Panc1 (cell line): ENCODE results near the gene RIPK3. TPM values are rescaled to one million over a fixed set of nuclear protein-coding genes. Genes with fewer than 3 reads are reported as not detected.

ENCODE experiments used
- ATAC-seq: fragments of 200-7000 bp; cut with Tn5 transposase; 2 replicates; pipeline ENCODE4 v1.9.1; 2020; ENCODE audit warnings: mild to moderate bottlenecking, moderate library complexity
- BruUV-seq: library from RNA; stranded (reverse); fragments of 400-500 nt; replicated peaks from 2 replicates; lab custom pipeline; 2021; lab: Mats Ljungman, UMichigan
- CTCF ChIA-PET: fragments of 300-600 bp; sonication (Branson Sonifier 250); formaldehyde crosslinking; loops from one replicate; lab custom pipeline; 2022; ENCODE audit warnings: antibody characterized with exemption; lab: Charles Lee
- POLR2A ChIA-PET: fragments of 300-600 bp; sonication (Branson Sonifier 250); formaldehyde crosslinking; loops from one replicate; lab custom pipeline; 2022; ENCODE audit warnings: antibody characterized with exemption; lab: Charles Lee
- DNase-seq: peaks from one replicate; pipeline ENCODE4 v3.0.0-alpha.2; 2010; ENCODE audit warnings: low read depth, low spot score
- H3K27ac ChIP-seq: 2 replicates; pipeline ENCODE4 v1.5.1; 2011; ENCODE audit warnings: mild to moderate bottlenecking, low read length, inconsistent platforms
- H3K27me3 ChIP-seq: fragments of 200-500 bp; sonication (Bioruptor generic); 2 replicates; pipeline ENCODE4 v1.6.0; 2014; ENCODE audit warnings: low read length, inconsistent platforms; ENCODE audit not compliant: control insufficient read depth, insufficient read depth
- H3K36me3 ChIP-seq: fragments of 200-500 bp; sonication (Bioruptor generic); 2 replicates; pipeline ENCODE4 v1.5.1; 2014; ENCODE audit warnings: inconsistent platforms, mild to moderate bottlenecking, low read length, moderate library complexity; ENCODE audit not compliant: control insufficient read depth, insufficient read depth
- H3K4me1 ChIP-seq: 2 replicates; pipeline ENCODE4 v1.5.1; 2011; ENCODE audit warnings: inconsistent platforms, mild to moderate bottlenecking, low read length, moderate library complexity; ENCODE audit not compliant: control insufficient read depth, insufficient read depth
- H3K4me3 ChIP-seq, 2 experiments: 2 replicates each; pipeline ENCODE4 v1.5.1; 2011 to 2012; ENCODE audit warnings: low read depth in 2 of 2, low read length in 2 of 2, mild to moderate bottlenecking in 2 of 2, inconsistent platforms in 1 of 2, moderate library complexity in 1 of 2
- H3K9me3 ChIP-seq: fragments of 200-500 bp; sonication (Bioruptor generic); 2 replicates; pipeline ENCODE4 v1.5.1; 2014; ENCODE audit warnings: low read depth, mild to moderate bottlenecking, inconsistent platforms, low read length, moderate library complexity; ENCODE audit not compliant: control insufficient read depth, insufficient read depth
- CTCF ChIP-seq: fragments of 450-650 bp; IDR thresholded peaks from 2 replicates; pipeline ENCODE4 v1.5.1; 2017; ENCODE audit warnings: mild to moderate bottlenecking
- POLR2AphosphoS5 ChIP-seq: IDR thresholded peaks from 2 replicates; pipeline ENCODE4 v1.6.1; 2012; ENCODE audit warnings: mild to moderate bottlenecking, low read depth, low read length, moderate library complexity
- REST ChIP-seq, 2 experiments: IDR thresholded peaks; 2 replicates each; pipeline ENCODE4 v1.6.1; 2011 to 2012; ENCODE audit warnings: low read depth in 2 of 2, control low read depth in 1 of 2, low read length in 1 of 2, mild to moderate bottlenecking in 1 of 2, moderate library complexity in 1 of 2; ENCODE audit not compliant: insufficient read depth in 1 of 2
- SIN3A ChIP-seq: IDR thresholded peaks from 2 replicates; pipeline ENCODE4 v1.6.1; 2012; ENCODE audit warnings: low read depth, mild to moderate bottlenecking, low read length, moderate library complexity, borderline replicate concordance; ENCODE audit not compliant: insufficient read depth
- TCF7L2 ChIP-seq: IDR thresholded peaks from 2 replicates; pipeline ENCODE4 v1.6.1; 2011; ENCODE audit warnings: mild to moderate bottlenecking, low read depth, low read length, inconsistent platforms
- in situ Hi-C: cut with HindIII; loops from 2 replicates; pipeline ENCODE4 v1.10.0; 2016; ENCODE audit warnings: low sequenced_read_pairs, low pct_unique_long_range_greater_than_20kb
- intact Hi-C: fragments of 100-400 bp; cut with micrococcal nuclease; formaldehyde crosslinking; loops from one replicate; pipeline ENCODE4 v1.10.0; 2022; ENCODE audit not compliant: unreplicated experiment
- total RNA-seq: library from RNA; stranded (reverse); gene quantifications from one replicate; pipeline ENCODE4 v1.2.1, GENCODE V29; 2021; ENCODE audit not compliant: unreplicated experiment

RIPK3 gene
- total RNA-seq, 1 experiment from 2014 or later = not detected

- intact Hi-C loops (no loop called here), in situ Hi-C loops (no loop called here)
- TF ChIP-seq POLR2AphosphoS5 = no peak
- no peak for TF ChIP-seq SIN3A
- no peak for TF ChIP-seq TCF7L2
- TF ChIP-seq CTCF = no peak
- TF ChIP-seq REST (IDR thresholded peaks at IDR 0.05; ENCODE audit: insufficient read depth in 1 of 2, low read depth in 2 of 2, low read length in 1 of 2) = no peak
- no peak for ATAC-seq
- no peak overlapping the region for H3K27ac ChIP-seq
- BruUV-seq = no TSS peak
- POLR2A ChIA-PET = interaction anchor here (0.6 kb wide), 1 partner anchor 119 kb away, joined by 6 read pairs; no protein-coding TSS in a partner anchor
- H3K27me3 ChIP-seq = no peaks in the 10 kb centered on the region
- H3K9me3 ChIP-seq = no peaks in the 10 kb centered on the region
- H3K4me1 ChIP-seq = no peaks in the 10 kb centered on the region
- H3K4me3 ChIP-seq = no peak overlapping the region
- CTCF ChIA-PET = no interaction called here
- H3K36me3 ChIP-seq = no peaks in the 10 kb centered on the region
- DNase-seq = no peak
Observed at GRCh38 chr14:24325041-24325530, 14.7 kb downstream of the RIPK3 start.

- no peak overlapping the region for H3K4me3 ChIP-seq
- in situ Hi-C loops = no loop called here
- no TSS peak for BruUV-seq
- H3K4me1 ChIP-seq = no peaks in the 10 kb centered on the region
- ChIA-PET POLR2A (interaction anchor here (0.6 kb wide), 1 partner anchor 230 kb away, joined by 7 read pairs; no protein-coding TSS in a partner anchor), CTCF (interaction anchor here (0.6 kb wide), 1 partner anchor 102 kb away, joined by 3 read pairs; no protein-coding TSS in a partner anchor)
- intact Hi-C loops = no loop called here
- H3K27me3 ChIP-seq = no peaks in the 10 kb centered on the region
- no peak overlapping the region for H3K27ac ChIP-seq
- H3K9me3 ChIP-seq = no peaks in the 10 kb centered on the region
- TF ChIP-seq CTCF (no peak), REST (IDR thresholded peaks at IDR 0.05; ENCODE audit: insufficient read depth in 1 of 2, low read depth in 2 of 2, low read length in 1 of 2) (no peak), POLR2AphosphoS5 (no peak), SIN3A (no peak), TCF7L2 (no peak)
- no peaks in the 10 kb centered on the region for H3K36me3 ChIP-seq
- DNase-seq = no peak
- no peak; the same call in 1 of the 2 replicates for ATAC-seq
Observed at GRCh38 chr14:24324024-24324423, 15.8 kb downstream of the RIPK3 start.
